ENCODE measurements around the gene CARD11.

GRCh38 chr7:2993396-2993795 is 50.3 kb downstream of the CARD11 start:
- TF ChIP-seq CTCF (IDR thresholded peaks at IDR 0.05): no peak
- TF ChIP-seq POLR2A (IDR thresholded peaks at IDR 0.05): no peak
